Neuronal stem cell (in vitro differentiated cells): Measurements from ENCODE around the gene VAPB.
"Not testable (repeated sequence)": the region's sequence is repeated elsewhere in the genome, so short reads cannot be mapped to it uniquely, and the experiment has no call there.

Experiments used
- DNase-seq: peaks from one replicate; pipeline ENCODE4 v3.0.0-alpha.2; 2013; ENCODE audit warnings: low spot score
- H2AFZ ChIP-seq: one replicate; pipeline ENCODE4 v1.6.1; 2013; ENCODE audit warnings: mild to moderate bottlenecking, low read length, inconsistent platforms
- H2AK5ac ChIP-seq: 2 replicates; pipeline ENCODE4 v1.6.1; 2013; ENCODE audit warnings: low read depth, mild to moderate bottlenecking, inconsistent platforms, low read length, moderate library complexity, mixed read lengths
- H2BK120ac ChIP-seq: 2 replicates; pipeline ENCODE4 v1.6.1; 2013; ENCODE audit warnings: low read depth, mild to moderate bottlenecking, inconsistent platforms, low read length, moderate library complexity, mixed read lengths
- H2BK12ac ChIP-seq: one replicate; pipeline ENCODE4 v1.6.1; 2013; ENCODE audit warnings: low read length, inconsistent platforms
- H2BK15ac ChIP-seq: 2 replicates; pipeline ENCODE4 v1.6.1; 2013; ENCODE audit warnings: mild to moderate bottlenecking, low read length, inconsistent platforms, mixed read lengths
- H2BK5ac ChIP-seq: one replicate; pipeline ENCODE4 v1.6.1; 2013; ENCODE audit warnings: inconsistent platforms, mild to moderate bottlenecking, low read length, moderate library complexity
- H3K14ac ChIP-seq: one replicate; pipeline ENCODE4 v1.6.1; 2013; ENCODE audit warnings: low read length, inconsistent platforms
- H3K18ac ChIP-seq: 2 replicates; pipeline ENCODE4 v1.6.1; 2013; ENCODE audit warnings: low read length, inconsistent platforms
- H3K23ac ChIP-seq: 2 replicates; pipeline ENCODE4 v1.6.1; 2013; ENCODE audit warnings: low read depth, mild to moderate bottlenecking, mixed read lengths, low read length, inconsistent platforms; ENCODE audit not compliant: poor library complexity
- H3K27ac ChIP-seq: replicated peaks from 3 replicates; pipeline ENCODE4 v1.5.1; 2013; ENCODE audit warnings: low read length, inconsistent platforms
- H3K27me3 ChIP-seq, 3 experiments: 2 replicates each; pipeline ENCODE4 v1.6.1; 2013; ENCODE audit warnings: low read length in 3 of 3, mild to moderate bottlenecking in 2 of 3, inconsistent platforms in 1 of 3, low read depth in 1 of 3, mixed read lengths in 1 of 3, moderate library complexity in 1 of 3; ENCODE audit not compliant: control insufficient read depth in 3 of 3, insufficient read depth in 3 of 3
- H3K36me3 ChIP-seq, 2 donors: replicated peaks in 1 of 2; 2 replicates each; pipeline ENCODE4 v1.6.1; 2013; ENCODE audit warnings: low read length in 2 of 2; ENCODE audit not compliant: control insufficient read depth in 2 of 2, insufficient read depth in 2 of 2
- H3K4ac ChIP-seq: 2 replicates; pipeline ENCODE4 v1.6.1; 2013; ENCODE audit warnings: inconsistent platforms, mild to moderate bottlenecking, low read length, moderate library complexity
- H3K4me1 ChIP-seq, 2 donors: 1 replicate in 1 of 2; 2 replicates in 1 of 2; pipeline ENCODE4 v1.6.1; 2013; ENCODE audit warnings: low read length in 2 of 2, low read depth in 1 of 2; ENCODE audit not compliant: control insufficient read depth in 2 of 2, insufficient read depth in 1 of 2
- H3K4me2 ChIP-seq: one replicate; pipeline ENCODE4 v1.6.1; 2013; ENCODE audit warnings: mild to moderate bottlenecking, low read length, inconsistent platforms; ENCODE audit not compliant: insufficient read depth, poor library complexity, severe bottlenecking
- H3K4me3 ChIP-seq, 2 donors: 2 replicates each; pipeline ENCODE4 v1.5.1; 2013; ENCODE audit warnings: low read length in 2 of 2, mild to moderate bottlenecking in 2 of 2, inconsistent platforms in 1 of 2, moderate library complexity in 1 of 2
- H3K79me1 ChIP-seq: one replicate; pipeline ENCODE4 v1.6.1; 2013; ENCODE audit warnings: low read depth, mild to moderate bottlenecking, inconsistent platforms, low read length, moderate library complexity
- H3K9ac ChIP-seq: one replicate; pipeline ENCODE4 v1.6.1; 2013; ENCODE audit warnings: mild to moderate bottlenecking, low read depth, low read length, inconsistent platforms; ENCODE audit not compliant: poor library complexity
- H3K9me3 ChIP-seq, 2 donors: replicated peaks in 1 of 2; 2 replicates each; pipeline versions ENCODE3 to v1.6.1; 2013; ENCODE audit warnings: low read length in 2 of 2, mild to moderate bottlenecking in 2 of 2, inconsistent platforms in 1 of 2, low read depth in 1 of 2, mixed read lengths in 1 of 2, moderate library complexity in 1 of 2; ENCODE audit not compliant: control insufficient read depth in 2 of 2, insufficient read depth in 1 of 2
- H4K8ac ChIP-seq: one replicate; pipeline ENCODE4 v1.6.1; 2013; ENCODE audit warnings: low read depth, mild to moderate bottlenecking, inconsistent platforms, low read length, moderate library complexity
- H4K91ac ChIP-seq: one replicate; pipeline ENCODE4 v1.6.1; 2013; ENCODE audit warnings: low read length, low read depth, mild to moderate bottlenecking, inconsistent platforms; ENCODE audit not compliant: poor library complexity
- WGBS, 2 donors: extraction: QIAGEN DNeasy Blood & Tissue Kit; methylation state at CpG; one replicate each; pipeline ENCODE4 v1.1.7; 2013; ENCODE audit warnings: missing lambda C conversion rate in 2 of 2, mixed read lengths in 1 of 2; ENCODE audit not compliant: insufficient read length in 2 of 2, insufficient replicate concordance in 1 of 2; ENCODE audit errors: extremely low coverage in 2 of 2; 5-methylcytosine and 5-hydroxymethylcytosine counted together

The VAPB gene

DNA sequence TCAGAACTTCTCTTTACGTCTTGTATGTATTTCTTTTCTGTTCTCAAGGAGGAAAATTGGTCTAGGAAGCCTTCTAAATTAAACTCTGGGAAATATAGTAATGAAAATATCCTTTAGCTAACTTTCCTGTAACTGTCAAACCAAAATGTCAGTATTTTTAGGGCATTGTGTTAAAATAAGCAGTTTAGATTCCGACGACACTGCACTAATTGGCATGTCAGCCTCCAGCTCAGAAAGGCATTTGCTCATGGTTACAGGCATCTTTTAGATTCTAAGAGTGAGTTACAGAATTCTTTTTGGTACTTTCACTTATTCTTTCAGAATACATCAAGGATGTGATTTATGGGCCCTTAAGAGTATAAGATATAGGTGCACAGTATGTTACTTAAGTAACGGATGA, 26.1 kb upstream of the VAPB start:
- Histone ChIP-seq H3K27ac (no peak overlapping the region), H3K27me3 (no peaks in the 10 kb centered on the region), H2AFZ (no peak overlapping the region), H2BK15ac (no peak overlapping the region), H2BK5ac (no peak overlapping the region), H3K9me3 (no peaks in the 10 kb centered on the region), H3K4me1 (peaks cover 3 to 13% of the 10 kb centered on the region in 2 donors), H4K8ac (no peak overlapping the region), H3K18ac (no peak overlapping the region), H3K79me1 (no peaks in the 10 kb centered on the region), H2AK5ac (no peak overlapping the region), H3K14ac (no peak overlapping the region), H3K4ac (no peak overlapping the region), H3K36me3 (peaks cover 2 to 39% of the 10 kb centered on the region in 2 donors), H3K4me2 (no peak overlapping the region), H3K4me3 (no peak overlapping the region), H2BK12ac (no peak overlapping the region), H4K91ac (no peak overlapping the region), H2BK120ac (no peak overlapping the region), H3K9ac (no peak overlapping the region), H3K23ac (no peak overlapping the region)
- DNase-seq = no peak
- WGBS, 2 donors = no CpG with 5 or more reads among the region's 4 CpGs

DNA sequence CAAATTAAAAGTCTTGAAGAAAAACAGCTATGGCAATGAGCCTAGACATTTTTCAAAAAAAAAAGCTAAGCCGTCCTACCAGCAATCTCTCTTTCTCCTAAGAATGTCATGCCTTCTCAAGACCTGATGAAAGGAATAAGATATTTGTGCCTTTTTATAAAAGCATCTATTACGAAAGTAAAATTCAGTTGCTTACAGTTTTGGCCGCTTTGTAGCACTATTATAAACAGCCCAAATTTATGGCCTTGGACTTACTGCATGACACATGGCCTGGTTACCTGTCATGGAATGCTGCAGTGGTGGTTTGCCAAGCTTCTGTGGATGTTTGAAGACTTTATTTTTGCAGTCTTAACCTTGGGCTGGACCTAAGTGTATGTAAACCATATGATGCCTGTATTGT, 22.2 kb upstream of the VAPB start:
- DNase-seq = no peak
- no peak overlapping the region for H4K91ac ChIP-seq
- no peaks in the 10 kb centered on the region for H3K9me3 ChIP-seq
- H3K4me2 ChIP-seq = no peak overlapping the region
- H3K79me1 ChIP-seq = no peaks in the 10 kb centered on the region
- H3K4ac ChIP-seq = no peak overlapping the region
- H2BK5ac ChIP-seq = no peak overlapping the region
- no peak overlapping the region for H3K9ac ChIP-seq
- no peaks in the 10 kb centered on the region for H3K27me3 ChIP-seq
- peaks cover 0 to 9% of the 10 kb centered on the region in 2 donors for H3K36me3 ChIP-seq
- H2AK5ac ChIP-seq = no peak overlapping the region
- WGBS, 2 donors = no CpG with 5 or more reads among the region's 3 CpGs
- H3K4me3 ChIP-seq = no peak overlapping the region
- H3K14ac ChIP-seq = no peak overlapping the region
- H3K4me1 ChIP-seq = peaks cover 3 to 8% of the 10 kb centered on the region in 2 donors
- H2BK15ac ChIP-seq = no peak overlapping the region
- no peak overlapping the region for H2BK120ac ChIP-seq
- H2AFZ ChIP-seq = no peak overlapping the region
- H4K8ac ChIP-seq = no peak overlapping the region
- H2BK12ac ChIP-seq = no peak overlapping the region
- H3K23ac ChIP-seq = no peak overlapping the region
- H3K18ac ChIP-seq = no peak overlapping the region
- H3K27ac ChIP-seq = no peak overlapping the region

DNA sequence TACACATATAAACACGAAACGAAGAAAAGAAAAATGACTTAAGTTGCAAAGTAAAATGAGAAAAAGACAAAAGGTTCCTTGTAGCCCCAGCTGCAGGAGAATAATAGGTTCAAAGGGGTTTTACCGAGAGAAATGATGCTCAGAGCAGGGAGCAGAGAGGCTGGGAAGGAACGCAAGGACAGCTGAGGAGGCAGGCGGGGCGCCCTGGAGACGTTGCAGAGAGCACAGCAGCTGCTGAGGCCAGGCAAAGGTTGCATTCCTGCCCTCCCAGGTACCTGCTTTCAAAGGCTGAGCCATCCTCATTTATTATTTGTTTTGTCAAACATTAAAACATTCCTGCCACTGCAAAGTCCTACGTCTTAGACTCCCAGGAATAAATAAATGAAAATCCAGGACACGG, 16.2 kb upstream of the VAPB start:
- no peak overlapping the region for H2BK12ac ChIP-seq
- no peak overlapping the region for H3K4me3 ChIP-seq
- H3K18ac ChIP-seq = no peak overlapping the region
- no peaks in the 10 kb centered on the region for H3K36me3 ChIP-seq
- H2AK5ac ChIP-seq = no peak overlapping the region
- H3K23ac ChIP-seq = no peak overlapping the region
- peaks cover 0 to 2% of the 10 kb centered on the region in 2 donors for H3K9me3 ChIP-seq
- no peak overlapping the region for H3K27ac ChIP-seq
- H2BK5ac ChIP-seq = no peak overlapping the region
- no peak overlapping the region for H2BK120ac ChIP-seq
- H3K27me3 ChIP-seq = no peaks in the 10 kb centered on the region
- H3K9ac ChIP-seq = no peak overlapping the region
- H3K14ac ChIP-seq = no peak overlapping the region
- H2BK15ac ChIP-seq = no peak overlapping the region
- H2AFZ ChIP-seq = no peak overlapping the region
- no peak overlapping the region for H3K4me2 ChIP-seq
- H4K91ac ChIP-seq = no peak overlapping the region
- H4K8ac ChIP-seq = no peak overlapping the region
- WGBS, 2 donors = no CpG with 5 or more reads among the region's 9 CpGs
- DNase-seq = peak; percentile 31
- peaks cover 18 to 26% of the 10 kb centered on the region in 2 donors for H3K4me1 ChIP-seq
- no peaks in the 10 kb centered on the region for H3K79me1 ChIP-seq
- H3K4ac ChIP-seq = no peak overlapping the region

GRCh38 chr20:58373296-58373695, 15.7 kb upstream of the VAPB start:
- H2AK5ac ChIP-seq, H3K14ac ChIP-seq, H3K4me2 ChIP-seq, H3K4ac ChIP-seq, H4K91ac ChIP-seq, H2BK12ac ChIP-seq, H2AFZ ChIP-seq, H3K9me3 ChIP-seq, H4K8ac ChIP-seq, H3K27ac ChIP-seq, H2BK120ac ChIP-seq, DNase-seq, H3K79me1 ChIP-seq, H3K18ac ChIP-seq, H3K4me3 ChIP-seq, H3K23ac ChIP-seq, H3K36me3 ChIP-seq, H2BK15ac ChIP-seq, H3K9ac ChIP-seq, H3K27me3 ChIP-seq, H2BK5ac ChIP-seq: not testable (repeated sequence)
- no CpG with 5 or more reads among the region's 8 CpGs for WGBS, 2 donors
- H3K4me1 ChIP-seq = peaks cover 17 to 26% of the 10 kb centered on the region in 2 donors
